ENCODE data around the gene NECTIN1.

DNA sequence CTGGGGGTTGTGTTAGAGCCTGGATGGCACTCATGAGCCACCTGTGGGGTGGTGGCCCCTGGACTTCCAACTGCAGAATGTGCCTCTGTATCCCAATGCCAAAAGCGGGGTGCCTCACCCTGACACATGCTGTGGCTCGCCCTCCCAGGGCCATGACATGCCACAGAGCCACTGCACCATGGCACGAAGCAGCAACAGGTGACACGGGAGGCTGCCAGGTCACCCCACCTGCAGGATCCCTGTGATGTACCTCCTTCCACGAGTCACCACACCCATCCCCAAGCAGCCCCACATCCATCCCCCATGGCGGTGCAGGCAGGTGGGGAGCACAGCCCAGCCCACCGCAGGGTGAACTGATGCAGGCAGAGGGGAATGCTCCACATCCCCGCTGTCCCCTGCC lies 14.8 kb downstream of the NECTIN1 start:
- TF ChIP-seq, protein P1, sequence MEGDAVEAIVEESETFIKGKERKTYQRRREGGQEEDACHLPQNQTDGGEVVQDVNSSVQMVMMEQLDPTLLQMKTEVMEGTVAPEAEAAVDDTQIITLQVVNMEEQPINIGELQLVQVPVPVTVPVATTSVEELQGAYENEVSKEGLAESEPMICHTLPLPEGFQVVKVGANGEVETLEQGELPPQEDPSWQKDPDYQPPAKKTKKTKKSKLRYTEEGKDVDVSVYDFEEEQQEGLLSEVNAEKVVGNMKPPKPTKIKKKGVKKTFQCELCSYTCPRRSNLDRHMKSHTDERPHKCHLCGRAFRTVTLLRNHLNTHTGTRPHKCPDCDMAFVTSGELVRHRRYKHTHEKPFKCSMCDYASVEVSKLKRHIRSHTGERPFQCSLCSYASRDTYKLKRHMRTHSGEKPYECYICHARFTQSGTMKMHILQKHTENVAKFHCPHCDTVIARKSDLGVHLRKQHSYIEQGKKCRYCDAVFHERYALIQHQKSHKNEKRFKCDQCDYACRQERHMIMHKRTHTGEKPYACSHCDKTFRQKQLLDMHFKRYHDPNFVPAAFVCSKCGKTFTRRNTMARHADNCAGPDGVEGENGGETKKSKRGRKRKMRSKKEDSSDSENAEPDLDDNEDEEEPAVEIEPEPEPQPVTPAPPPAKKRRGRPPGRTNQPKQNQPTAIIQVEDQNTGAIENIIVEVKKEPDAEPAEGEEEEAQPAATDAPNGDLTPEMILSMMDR (IDR thresholded peaks at IDR 0.05) = no peak
- TF ChIP-seq POLR2AphosphoS5 (IDR thresholded peaks at IDR 0.05) (no peak), POLR2A (IDR thresholded peaks at IDR 0.05) (no peak)
